ENCODE measurements around the gene SLC4A4. TPM values are rescaled to one million over a fixed set of nuclear protein-coding genes. Genes with fewer than 3 reads are reported as not detected.

SLC4A4 gene
- total RNA-seq, 1 donor from 2014 or later = 0.17 TPM

DNA sequence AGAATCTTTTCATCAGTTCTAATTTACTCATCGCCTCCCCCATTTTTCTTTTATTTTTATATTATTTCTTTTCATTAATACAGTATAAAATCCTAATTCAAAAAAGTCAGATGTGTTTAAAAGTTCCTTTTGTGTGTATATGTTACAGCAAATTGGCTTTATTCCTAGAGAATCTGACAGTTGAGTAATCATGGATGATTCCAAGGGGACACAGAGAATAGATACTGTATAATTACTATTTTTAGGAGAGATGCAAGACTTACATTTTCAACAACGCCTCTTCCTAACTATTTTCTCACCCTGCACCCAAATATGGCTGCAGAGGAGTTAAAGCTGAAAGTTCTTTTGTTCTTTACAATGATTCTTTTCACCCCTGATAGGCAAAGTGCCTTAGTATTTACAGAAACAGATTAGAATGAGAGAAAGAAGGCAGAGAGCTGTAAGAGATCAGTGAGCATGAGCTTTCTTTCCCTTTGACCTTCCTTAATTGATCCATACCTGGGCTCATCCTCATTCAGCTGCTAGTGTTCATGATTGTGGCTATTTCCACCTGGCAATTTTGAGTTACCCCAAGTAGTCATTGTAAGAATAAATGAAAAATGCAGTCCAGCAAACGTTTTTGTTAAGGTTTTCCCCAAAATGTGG, 210.8 kb downstream of the SLC4A4 start:
- DNase-seq = no peak

DNA sequence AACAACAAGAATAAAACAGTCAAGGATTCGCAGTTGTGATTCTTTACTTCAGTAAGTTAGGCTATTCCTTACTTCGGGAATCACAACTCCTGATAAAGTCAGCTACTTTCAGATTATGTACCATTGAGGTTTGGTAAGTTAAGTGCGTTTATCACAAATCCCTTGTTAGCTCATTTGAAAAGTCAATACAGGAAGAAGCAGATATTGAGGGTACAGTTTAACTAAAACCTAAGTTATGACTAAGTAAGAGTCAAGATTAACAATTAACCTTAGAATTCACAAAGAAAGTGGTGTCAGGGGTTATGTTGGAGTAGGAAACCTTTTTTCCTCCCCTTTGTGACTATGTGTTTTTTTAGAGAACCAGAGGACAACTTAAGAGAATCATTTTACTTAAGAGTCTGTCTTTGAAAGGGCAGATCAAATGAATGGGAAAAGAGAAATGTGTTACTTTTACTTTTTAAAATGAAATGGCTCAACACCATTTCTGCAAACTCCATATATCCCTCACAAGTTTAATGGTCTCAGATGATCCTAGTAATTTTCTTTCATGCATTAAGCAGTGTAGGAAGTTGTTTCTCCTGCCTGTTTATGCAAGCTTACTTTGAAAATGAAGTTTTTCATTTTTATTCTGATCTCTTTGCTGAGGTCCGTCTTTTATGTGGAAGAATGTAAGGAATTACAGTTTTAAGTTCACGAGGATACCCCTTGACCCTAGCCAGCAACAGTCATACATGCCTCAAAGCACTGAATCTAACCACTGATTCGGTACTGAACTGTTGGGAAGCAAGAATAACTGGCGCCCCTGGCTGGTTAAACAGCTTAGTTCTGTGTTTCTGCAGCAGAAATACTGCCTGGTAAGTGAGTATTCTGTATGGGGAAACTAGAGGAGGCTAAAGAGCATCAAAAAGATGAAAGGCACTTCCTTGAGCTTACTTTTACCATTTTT, 211.7 kb downstream of the SLC4A4 start:
- no peak for DNase-seq

DNA sequence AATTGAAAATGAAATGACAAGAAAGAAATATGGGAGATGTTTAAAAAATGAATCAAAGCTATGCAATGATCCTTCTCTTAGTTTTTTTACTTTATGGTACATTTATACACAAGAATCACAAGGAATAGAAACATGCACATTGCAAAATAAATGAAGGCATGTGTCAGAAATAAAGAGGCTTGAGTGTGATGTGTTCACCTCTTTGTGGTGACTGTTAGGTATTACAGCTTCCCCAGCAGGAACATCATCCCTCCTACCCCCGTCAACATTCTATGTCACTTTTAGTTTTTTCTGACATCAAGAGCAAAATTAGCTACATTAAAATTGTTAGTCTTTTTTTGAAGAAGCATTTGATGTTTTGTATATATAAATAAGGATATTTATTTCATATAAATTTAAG, 214.8 kb downstream of the SLC4A4 start:
- no peak for DNase-seq

DNA sequence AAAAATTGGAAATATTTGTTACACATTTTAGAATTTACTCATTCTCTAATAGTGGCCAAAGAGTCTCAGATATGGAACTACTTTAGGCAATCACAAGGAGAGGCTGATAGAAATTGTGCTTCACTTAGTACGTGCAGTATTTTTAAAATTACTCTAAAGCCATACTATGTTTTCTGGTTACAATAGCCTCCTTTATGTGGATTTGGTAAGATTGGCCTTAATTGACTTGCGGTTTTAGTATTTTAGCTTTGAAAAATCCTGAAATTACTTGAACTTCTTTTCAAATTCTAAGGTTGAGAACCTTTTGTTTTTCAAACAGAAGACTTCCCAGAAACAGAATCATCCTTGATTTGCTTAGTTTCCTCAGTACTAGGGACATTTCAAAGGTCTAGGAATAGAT, 215.2 kb downstream of the SLC4A4 start:
- no peak for DNase-seq

DNA sequence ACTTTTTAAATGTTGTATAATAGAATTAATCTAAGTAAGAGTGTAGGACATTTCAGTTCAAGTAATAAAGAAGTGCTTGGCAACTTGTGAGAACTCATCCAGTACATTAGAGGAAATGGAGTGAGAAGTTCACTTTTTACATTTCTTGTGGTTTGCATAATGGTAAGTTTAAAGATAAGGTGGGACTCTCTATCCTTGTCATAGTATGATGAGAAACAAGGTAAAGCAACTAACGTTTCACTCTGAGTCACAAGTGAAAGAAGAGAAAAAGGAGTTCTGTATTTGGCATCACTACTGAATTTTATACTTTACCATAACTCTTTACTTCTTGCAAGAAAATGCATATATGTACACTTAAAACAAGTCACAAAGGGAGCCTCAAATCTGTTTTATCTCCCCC, 219.4 kb downstream of the SLC4A4 start:
- DNase-seq = no peak

DNA sequence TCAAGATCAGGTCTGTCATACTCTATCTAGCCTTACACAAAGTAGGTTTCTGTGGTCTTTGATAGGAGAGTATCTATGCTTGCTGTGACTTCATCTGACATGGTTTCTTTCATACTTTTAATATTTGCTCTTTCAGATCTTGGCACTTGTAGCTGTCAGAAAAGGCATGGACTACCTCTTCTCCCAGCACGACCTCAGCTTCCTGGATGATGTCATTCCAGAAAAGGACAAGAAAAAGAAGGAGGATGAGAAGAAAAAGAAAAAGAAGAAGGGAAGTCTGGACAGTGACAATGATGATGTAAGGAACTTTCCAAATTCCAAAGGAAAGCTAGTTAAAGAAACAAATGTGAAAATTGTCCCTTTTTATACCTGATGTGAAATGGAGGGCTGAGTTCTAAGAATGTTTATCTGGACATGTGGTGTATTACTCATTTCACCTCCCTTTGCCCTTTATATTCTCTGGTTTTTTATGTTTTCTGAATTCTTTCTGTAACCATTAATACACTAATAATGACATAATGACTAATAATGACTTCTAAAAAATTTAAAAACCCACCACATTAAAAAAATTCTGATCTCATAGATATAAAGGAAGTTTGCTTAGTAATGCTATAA, 221.2 kb downstream of the SLC4A4 start:
- DNase-seq = no peak

DNA sequence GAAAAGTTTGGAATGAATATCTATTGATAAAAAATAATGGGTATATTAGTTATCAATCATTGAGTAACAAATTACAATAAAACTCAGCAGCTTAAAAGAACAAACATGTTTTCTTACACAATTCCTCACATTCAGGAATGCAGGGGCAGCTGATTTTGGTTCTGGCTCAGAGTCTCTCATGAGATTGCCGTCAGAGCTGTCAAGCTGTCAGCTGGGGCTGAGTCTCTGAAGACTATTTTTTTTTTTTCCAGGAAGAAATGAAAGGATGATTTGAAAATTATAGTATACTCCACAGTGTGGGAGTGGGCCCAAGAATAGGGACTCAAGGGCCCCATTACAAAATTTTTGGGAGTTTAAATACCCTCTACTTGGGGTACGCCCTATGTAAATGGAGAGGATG, 226.0 kb downstream of the SLC4A4 start:
- DNase-seq = no peak

DNA sequence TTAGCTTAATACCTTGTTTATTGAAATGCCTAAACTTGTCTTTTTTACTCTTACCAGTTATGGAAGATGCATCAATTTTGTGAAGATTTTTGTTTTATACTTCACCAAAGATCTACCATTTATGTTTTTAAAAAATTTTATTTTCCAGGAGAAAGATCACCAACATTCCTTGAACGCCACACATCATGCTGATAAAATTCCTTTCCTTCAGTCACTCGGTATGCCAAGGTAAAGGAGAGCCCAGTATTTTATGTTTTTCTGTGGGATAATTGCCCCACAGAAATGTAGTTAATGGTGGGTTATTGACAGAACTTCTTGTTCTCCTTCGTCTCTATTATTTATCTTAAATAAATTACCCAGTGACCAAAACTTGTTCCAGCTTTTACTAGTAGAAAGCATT, 228.0 kb downstream of the SLC4A4 start:
- DNase-seq = no peak

DNA sequence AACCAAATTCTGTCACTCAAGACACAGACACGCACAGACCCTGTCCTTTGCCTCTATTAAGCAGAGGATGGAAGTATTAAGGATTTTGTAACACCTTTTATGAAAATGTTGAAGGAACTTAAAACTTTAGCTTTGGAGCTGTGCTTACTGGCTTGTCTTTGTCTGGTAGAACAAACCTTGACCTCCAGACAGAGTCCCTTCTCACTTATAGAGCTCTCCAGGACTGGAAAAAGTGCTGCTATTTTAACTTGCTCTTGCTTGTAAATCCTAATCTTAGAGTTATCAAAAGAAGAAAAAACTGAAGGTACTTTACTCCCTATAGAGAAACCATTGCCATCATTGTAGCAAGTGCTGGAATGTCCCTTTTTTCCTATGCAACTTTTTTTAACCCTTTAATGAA, 229.3 kb downstream of the SLC4A4 start:
- DNase-seq = no peak

DNA sequence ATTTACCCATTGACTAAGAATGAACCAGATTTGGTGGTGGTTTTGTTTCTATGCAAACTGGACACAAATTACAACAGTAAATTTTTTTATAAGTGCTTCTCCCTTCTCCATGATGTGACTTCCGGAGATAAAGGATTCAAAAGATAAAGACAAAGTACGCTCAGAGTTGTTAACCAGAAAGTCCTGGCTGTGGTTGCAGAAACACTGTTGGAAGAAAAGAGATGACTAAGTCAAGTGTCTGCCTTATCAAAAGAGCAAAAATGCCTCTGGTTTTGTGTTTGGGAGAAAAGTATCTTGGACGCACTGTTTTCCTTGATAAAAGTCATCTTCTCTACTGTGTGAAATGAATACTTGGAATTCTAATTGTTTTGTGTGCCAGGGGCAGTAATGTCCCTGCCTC, 231.7 kb downstream of the SLC4A4 start:
- no peak for DNase-seq

DNA sequence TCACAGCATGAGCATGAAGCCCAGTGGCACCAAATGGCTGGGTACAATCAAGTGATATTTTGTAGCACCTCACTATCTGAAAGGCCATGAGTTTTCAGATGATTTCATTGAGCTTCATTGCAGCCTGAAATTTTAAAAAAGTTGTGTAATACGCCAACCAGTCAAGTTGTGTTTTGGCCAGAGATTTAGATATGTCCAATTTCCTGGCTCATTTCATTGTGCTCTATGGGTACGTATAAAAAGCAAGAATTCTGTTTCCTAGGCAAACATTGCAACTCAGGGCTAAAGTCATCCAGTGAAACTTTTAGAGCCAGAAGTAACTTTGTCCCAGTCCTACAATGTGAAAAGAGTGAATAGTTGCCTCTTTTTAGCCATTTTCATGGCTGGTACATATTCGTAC, 232.5 kb downstream of the SLC4A4 start:
- DNase-seq = no peak

DNA sequence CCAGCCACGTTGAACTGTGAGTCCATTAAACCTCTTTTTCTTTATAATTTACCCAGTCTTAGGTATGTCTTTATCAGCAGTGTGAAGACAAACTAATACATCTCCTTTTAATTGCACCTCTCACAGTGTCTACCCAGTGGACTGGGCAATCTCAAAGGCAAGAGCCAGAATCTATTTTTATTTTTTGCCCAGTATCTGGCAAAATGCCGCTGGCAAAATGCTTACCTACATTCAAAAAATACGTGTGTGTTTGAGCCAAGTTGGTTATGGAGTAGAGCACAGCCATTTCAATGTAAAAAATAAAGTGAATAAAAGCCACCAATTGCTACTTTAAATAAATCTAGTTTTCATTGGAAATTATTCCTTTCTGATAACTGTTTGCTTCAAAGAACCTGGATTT, 245.2 kb downstream of the SLC4A4 start:
- no peak for DNase-seq

DNA sequence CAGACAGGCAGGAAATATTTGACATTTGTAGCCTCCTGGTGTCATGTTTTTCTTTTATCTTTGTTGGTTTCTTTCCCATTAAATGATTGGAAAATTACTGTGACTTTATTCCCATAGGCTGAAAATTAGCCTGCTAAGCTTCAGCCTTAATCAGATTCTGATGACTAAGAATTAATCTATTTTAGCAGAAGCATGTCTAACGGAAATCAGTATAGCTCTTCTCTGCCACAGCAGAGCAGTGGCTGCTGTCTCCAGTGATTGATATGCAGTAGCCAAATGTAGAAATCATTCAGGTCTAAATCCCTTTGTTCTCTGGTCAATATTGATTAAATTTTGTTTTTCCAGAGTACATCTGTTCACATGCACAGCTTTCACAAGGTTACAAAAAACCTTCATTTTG, 245.8 kb downstream of the SLC4A4 start:
- no peak for DNase-seq

DNA sequence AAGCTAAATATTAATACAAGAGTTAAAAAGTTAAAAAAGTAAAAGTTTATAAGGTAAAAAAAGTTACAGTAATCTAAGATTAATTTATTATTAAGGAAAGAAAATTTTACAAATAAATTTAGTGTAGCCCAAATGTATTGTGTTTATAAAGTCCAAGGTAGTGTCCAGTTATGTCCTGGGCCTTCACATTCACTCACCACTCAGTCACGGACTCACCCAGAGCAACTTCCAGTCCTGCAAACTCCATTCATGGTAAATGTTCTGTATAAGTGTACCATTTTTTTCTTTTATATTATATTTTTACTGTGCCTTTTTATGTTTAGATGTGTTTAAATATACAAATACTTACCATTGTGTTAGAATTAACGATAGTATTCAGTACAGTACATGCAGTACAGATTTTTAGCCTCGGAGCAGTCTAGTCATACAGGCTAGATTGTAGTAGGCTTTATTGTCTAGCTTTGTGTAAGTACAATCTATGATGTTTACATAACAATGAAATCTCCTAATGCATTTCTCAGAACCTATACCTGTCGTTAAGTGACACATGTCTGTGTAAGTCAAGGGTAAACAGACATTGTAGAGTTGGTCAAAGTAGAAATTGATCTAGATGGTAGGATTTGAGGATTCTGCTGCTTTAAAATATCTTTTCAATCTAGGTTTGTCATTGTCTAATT, 247.4 kb downstream of the SLC4A4 start:
- no peak for DNase-seq

DNA sequence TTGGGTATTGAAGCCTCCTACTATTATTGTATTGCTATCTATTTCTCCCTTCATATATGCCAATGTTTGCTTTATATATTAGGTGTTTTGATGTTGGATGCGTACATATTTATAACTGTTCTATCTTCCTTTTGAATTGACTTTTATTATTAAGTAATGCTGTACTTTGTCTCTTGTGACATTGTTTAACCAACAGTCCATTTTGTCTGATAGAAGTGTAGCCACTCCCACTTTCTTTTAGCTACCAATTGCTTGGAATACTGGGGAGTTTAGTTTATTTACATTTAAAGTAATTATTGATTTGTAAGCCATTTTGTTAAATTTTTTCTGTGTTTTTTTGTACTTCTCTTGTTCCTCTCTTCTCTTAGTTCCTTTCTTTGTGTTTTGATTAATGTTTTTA, 249.2 kb downstream of the SLC4A4 start:
- no peak for DNase-seq

DNA sequence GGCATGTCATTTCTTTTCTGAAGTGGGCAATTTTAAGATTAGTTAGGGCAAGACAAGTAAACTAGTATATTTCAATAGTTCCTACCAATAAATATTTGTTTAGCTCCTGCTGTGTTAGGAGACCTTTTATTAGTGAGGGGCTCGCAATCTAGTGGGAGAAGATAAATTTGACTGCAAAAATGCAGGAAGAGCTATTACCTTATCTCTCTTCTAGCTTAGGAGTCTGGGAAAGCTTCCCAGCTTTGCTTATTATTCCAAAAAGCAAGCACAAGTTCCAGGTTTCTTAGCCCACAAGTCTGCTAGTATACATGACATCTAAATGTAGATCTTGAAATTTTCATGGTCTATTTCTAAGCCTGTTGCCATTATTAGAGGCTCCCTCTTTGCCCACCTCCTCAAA, 254.0 kb downstream of the SLC4A4 start:
- no peak for DNase-seq

DNA sequence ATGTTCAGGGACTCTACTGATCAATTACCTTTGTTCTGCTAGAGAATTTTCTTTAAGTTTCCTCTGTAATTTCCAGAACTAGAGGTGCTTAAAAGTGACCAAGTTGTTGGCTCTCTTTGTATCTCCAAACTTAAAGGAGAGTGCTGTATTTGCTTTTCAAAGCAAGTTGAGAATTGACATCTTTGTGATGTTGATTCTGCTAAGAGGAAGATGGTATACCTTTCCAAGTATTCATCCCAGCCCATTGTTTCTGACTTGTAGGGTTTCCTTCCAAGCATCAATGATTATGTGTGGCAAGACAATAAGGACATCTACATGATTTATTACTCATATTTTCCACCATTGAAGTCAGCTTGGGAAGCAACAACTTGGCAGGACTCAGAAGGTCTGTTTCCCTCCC, 254.5 kb downstream of the SLC4A4 start:
- no peak for DNase-seq

DNA sequence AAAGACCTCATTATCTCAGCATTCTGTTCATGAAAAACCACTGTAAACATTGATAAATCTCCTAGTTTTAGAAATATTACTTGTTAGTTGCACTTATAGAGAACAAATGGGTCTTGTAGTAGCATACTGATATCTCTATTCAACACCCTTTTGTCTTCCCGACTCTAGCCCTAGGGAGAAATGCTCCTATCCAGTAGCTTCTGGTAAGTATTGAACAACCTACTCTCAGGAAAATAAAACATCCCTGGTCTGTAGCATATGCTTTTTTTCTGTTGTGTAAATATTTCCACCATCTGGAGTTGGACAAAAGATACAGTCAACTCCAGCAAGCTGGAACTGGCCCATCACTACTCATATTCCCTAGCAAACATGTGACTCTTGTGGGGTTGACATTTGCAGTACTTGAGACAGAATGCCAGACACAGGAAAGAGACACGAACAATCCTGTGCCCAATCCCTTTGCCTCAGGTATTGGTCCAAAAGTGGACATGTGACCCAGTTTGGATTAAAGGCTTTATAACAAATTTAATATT, 256.8 kb downstream of the SLC4A4 start:
- no peak for DNase-seq

DNA sequence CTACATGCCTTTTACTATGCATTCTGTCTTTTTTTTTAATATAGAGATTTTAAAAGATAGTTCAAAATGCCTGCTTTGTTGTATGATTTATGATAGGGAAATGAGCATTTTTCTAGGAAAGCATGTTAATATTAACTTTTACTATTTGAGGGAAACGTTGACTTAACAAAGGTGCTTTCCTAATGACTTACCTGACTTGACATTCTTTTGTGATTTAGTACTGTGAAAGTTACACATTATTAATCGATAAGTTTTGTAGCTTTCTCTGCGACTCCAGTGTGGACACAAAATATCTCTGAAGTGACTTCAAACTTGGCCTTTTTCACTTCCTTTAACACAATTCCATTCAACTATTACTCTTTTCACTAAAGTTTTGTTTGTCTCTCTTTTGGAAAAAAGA, 260.8 kb downstream of the SLC4A4 start:
- DNase-seq = no peak

DNA sequence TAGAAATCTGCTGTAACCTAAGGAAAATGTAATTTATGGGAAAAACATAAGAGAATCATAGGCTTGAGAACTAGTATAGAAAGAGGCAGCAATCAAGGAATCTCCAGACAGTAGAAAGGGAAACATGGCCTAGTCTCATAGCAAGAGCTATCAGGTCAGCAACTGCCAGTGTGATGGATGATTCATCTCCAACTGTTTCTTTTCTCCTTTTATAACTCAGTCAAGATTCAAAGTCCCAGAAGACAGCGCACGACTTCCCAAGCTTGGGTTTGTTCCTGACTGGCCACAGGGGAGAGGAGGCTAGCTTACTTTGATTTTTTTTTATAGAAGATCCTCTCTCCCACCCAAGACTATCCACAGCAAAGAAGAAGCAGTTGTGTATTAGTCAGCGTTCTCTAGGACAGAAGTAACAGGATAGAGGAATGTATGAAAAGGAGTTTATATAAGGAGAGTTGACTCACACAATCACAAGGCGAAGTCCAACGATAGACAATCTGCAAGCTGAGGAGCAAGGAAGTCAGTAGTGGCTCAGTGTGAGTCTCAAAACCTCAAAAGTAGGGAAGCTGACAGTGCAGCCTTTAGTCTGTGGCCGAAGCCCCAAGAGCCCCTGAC, 263.6 kb downstream of the SLC4A4 start:
- no peak for DNase-seq

DNA sequence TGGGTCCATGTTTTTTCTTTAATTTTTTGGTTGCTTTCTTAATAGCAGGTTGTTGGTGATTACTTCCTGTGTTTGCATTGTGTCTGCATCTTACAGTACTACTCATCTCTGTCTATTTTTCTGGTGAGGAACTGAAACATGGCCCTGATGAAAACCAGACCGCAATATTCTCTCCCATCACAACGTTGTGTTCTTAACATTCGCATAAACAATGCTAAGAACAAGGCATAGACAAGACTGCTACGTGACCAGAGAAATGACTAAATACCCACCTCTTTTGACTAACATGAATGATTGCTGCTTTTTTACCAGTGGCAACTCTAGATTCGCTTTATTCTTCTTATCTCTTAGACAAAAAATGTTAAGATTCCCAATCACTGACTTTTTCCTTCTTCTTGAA, 266.0 kb downstream of the SLC4A4 start:
- DNase-seq = no peak

DNA sequence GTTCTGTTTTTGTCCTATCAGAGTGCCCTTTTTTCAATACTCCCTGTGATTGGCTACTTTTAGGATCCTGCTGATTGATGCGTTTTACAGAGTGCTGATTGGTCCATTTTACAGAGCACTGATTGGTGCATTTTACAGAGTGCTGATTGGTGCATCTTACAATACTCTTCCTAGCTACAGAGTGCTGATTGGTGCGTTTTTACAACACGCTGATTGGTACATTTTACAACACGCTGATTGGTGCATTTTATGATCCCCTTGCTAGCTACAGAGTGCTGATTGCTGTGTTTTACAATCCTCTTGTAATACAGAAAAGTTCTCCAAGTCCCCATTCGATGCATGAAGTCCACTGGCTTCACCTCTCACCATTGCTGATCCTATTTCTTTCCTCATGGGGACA, 268.3 kb downstream of the SLC4A4 start:
- DNase-seq = no peak
